ENCODE results near the gene PCDHB16. TPM values are rescaled to one million over a fixed set of nuclear protein-coding genes. Genes with fewer than 3 reads are reported as not detected.
"Not testable (repeated sequence)": the region's sequence is repeated elsewhere in the genome, so short reads cannot be mapped to it uniquely, and the experiment has no call there.

The PCDHB16 gene
- total and polyA plus RNA-seq, 7 donors, result 0.29 to 6.3 (median 4.6) TPM; not detected in 2

GRCh38 chr5:141196363-141196762, 14.2 kb downstream of the PCDHB16 start:
- no peaks in the 10 kb centered on the region for H3K4me1 ChIP-seq
- H3K36me3 ChIP-seq, result no peaks in the 10 kb centered on the region
- intact Hi-C loops (cut with DNase I), result no loop called here
- WGBS, 2 donors, result 33 to 42% methylated on average over 3 of the region's 3 CpGs
- no peak overlapping the region for H3K27ac ChIP-seq
- no peak overlapping the region for H3K4me3 ChIP-seq
- no peaks in the 10 kb centered on the region for H3K27me3 ChIP-seq
- H3K9me3 ChIP-seq, result peaks cover 9 to 57% (median 31%) of the 10 kb centered on the region in 4 donors
- TF ChIP-seq POLR2A (IDR thresholded peaks at IDR 0.05), result no peak
- TF ChIP-seq, protein P1, sequence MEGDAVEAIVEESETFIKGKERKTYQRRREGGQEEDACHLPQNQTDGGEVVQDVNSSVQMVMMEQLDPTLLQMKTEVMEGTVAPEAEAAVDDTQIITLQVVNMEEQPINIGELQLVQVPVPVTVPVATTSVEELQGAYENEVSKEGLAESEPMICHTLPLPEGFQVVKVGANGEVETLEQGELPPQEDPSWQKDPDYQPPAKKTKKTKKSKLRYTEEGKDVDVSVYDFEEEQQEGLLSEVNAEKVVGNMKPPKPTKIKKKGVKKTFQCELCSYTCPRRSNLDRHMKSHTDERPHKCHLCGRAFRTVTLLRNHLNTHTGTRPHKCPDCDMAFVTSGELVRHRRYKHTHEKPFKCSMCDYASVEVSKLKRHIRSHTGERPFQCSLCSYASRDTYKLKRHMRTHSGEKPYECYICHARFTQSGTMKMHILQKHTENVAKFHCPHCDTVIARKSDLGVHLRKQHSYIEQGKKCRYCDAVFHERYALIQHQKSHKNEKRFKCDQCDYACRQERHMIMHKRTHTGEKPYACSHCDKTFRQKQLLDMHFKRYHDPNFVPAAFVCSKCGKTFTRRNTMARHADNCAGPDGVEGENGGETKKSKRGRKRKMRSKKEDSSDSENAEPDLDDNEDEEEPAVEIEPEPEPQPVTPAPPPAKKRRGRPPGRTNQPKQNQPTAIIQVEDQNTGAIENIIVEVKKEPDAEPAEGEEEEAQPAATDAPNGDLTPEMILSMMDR (IDR thresholded peaks at IDR 0.05), result no peak
- TF ChIP-seq EP300 (IDR thresholded peaks at IDR 0.05), result no peak
- no peak for TF ChIP-seq POLR2AphosphoS5 (IDR thresholded peaks at IDR 0.05)
- no peak for DNase-seq

- Histone ChIP-seq H3K4me1 (no peaks in the 10 kb centered on the region), H3K27ac (no peak within 1 kb of the TSS), H3K36me3 (no peaks in the 10 kb centered on the region), H3K9me3 (peaks cover 3 to 61% (median 26%) of the 10 kb centered on the region in 4 donors), H3K4me3 (peak within 1 kb of the TSS in 1 of 4 donors; percentile 14), H3K27me3 (no peaks in the 10 kb centered on the region)
- TF ChIP-seq EP300 (IDR thresholded peaks at IDR 0.05), result no peak
- TF ChIP-seq, protein P1 (IDR thresholded peaks at IDR 0.05), result no peak
- TF ChIP-seq POLR2AphosphoS5 (IDR thresholded peaks at IDR 0.05), result no peak
- TF ChIP-seq POLR2A (IDR thresholded peaks at IDR 0.05), result no peak
- intact Hi-C loops (cut with DNase I), result no loop called here
- WGBS, 2 donors, result 39 to 49% methylated on average over 21 of the region's 21 CpGs
- no peak for DNase-seq
Observed at GRCh38 chr5:141199359-141200235, 17.4 kb downstream of the PCDHB16 start, which contains the start of gene PCDHB11. TSS of gene PCDHB11 (plus strand) at chr5:141199627. CDS start at chr5:141199775, 148 bp downstream.

- H3K4me1 ChIP-seq; intact Hi-C loops (cut with DNase I); H3K36me3 ChIP-seq; H3K4me3 ChIP-seq; H3K27ac ChIP-seq; H3K27me3 ChIP-seq: not testable (repeated sequence)
- peak; percentile 44 for DNase-seq
- peaks cover 0 to 55% (median 23%) of the 10 kb centered on the region in 4 donors for H3K9me3 ChIP-seq
- 37 to 65% methylated on average over 27 of the region's 38 CpGs for WGBS, 2 donors
Observed at GRCh38 chr5:141201126-141201525, 18.9 kb downstream of the PCDHB16 start.

GRCh38 chr5:141201646-141202045, 19.5 kb downstream of the PCDHB16 start:
- peaks cover 0 to 54% (median 20%) of the 10 kb centered on the region in 4 donors for H3K9me3 ChIP-seq
- H3K27ac ChIP-seq; H3K27me3 ChIP-seq; H3K36me3 ChIP-seq; intact Hi-C loops (cut with DNase I); DNase-seq; H3K4me3 ChIP-seq; H3K4me1 ChIP-seq: not testable (repeated sequence)
- WGBS, 2 donors, result 48 to 70% methylated on average over 28 to 33 of the region's 35 CpGs

DNA sequence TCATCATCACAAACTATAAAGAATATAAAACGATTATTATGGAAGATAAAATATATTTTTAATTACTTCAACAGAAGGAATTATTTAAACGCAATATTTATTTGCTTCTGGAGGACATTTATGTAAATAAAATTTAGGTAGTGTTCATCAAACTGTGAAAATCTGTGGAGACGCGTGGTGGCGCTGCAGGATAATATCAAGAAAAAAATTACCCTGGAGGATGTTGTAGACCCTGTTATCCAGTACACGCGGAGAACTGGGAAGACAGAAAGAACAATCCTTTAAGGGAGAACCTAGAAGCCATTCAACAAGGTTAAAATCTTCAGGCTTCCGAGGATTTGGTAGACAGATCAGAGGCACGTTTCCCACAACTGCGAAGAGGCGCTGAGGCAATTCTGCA, 26.3 kb downstream of the PCDHB16 start, which contains the start of gene PCDHB12:
Gene PCDHB12, plus strand, starts transcription at position 242 of the 400 bp plus-strand sequence. CDS start 189 bp downstream, outside the sequence.
- Histone ChIP-seq H3K4me1 (no peaks in the 10 kb centered on the region), H3K27ac (no peak within 1 kb of the TSS), H3K4me3 (peak within 1 kb of the TSS in 1 of 4 donors; percentile 26), H3K9me3 (peaks cover 8 to 48% (median 11%) of the 10 kb centered on the region in 4 donors), H3K27me3 (peaks cover 0 to 4% (median 0%) of the 10 kb centered on the region in 3 donors), H3K36me3 (no peaks in the 10 kb centered on the region)
- intact Hi-C loops (cut with DNase I), result no loop called here
- DNase-seq, result no peak
- WGBS, 2 donors, result 24 to 34% methylated on average over 11 of the region's 11 CpGs
- TF ChIP-seq POLR2AphosphoS5 (IDR thresholded peaks at IDR 0.05), result no peak
- no peak for TF ChIP-seq EP300 (IDR thresholded peaks at IDR 0.05)
- TF ChIP-seq, protein P1 (IDR thresholded peaks at IDR 0.05), result peak in 1 of 4 experiments; percentile 11

- DNase-seq; H3K27me3 ChIP-seq; H3K4me3 ChIP-seq; intact Hi-C loops (cut with DNase I); H3K27ac ChIP-seq; H3K4me1 ChIP-seq; H3K36me3 ChIP-seq: not testable (repeated sequence)
- H3K9me3 ChIP-seq, result peaks cover 8 to 50% (median 11%) of the 10 kb centered on the region in 4 donors
- 45 to 69% methylated on average over 39 of the region's 39 CpGs for WGBS, 2 donors
Observed at GRCh38 chr5:141210281-141210680, 28.1 kb downstream of the PCDHB16 start.

GRCh38 chr5:141210849-141211248, 28.7 kb downstream of the PCDHB16 start:
- DNase-seq; H3K27me3 ChIP-seq; H3K4me1 ChIP-seq; intact Hi-C loops (cut with DNase I); H3K36me3 ChIP-seq; H3K27ac ChIP-seq; H3K4me3 ChIP-seq: not testable (repeated sequence)
- peaks cover 8 to 51% (median 12%) of the 10 kb centered on the region in 4 donors for H3K9me3 ChIP-seq
- WGBS, 2 donors, result 35 to 60% methylated on average over 22 of the region's 27 CpGs

Measured in sigmoid colon (tissue), 7 donors.